Neuronal stem cell (in vitro differentiated cells): ENCODE data around the gene DMGDH.

ENCODE experiments used
- DNase-seq: peaks from one replicate; pipeline ENCODE4 v3.0.0-alpha.2; 2013; ENCODE audit warnings: low spot score
- H2AFZ ChIP-seq: one replicate; pipeline ENCODE4 v1.6.1; 2013; ENCODE audit warnings: mild to moderate bottlenecking, low read length, inconsistent platforms
- H2AK5ac ChIP-seq: 2 replicates; pipeline ENCODE4 v1.6.1; 2013; ENCODE audit warnings: low read depth, mild to moderate bottlenecking, inconsistent platforms, low read length, moderate library complexity, mixed read lengths
- H2BK120ac ChIP-seq: 2 replicates; pipeline ENCODE4 v1.6.1; 2013; ENCODE audit warnings: low read depth, mild to moderate bottlenecking, inconsistent platforms, low read length, moderate library complexity, mixed read lengths
- H2BK12ac ChIP-seq: one replicate; pipeline ENCODE4 v1.6.1; 2013; ENCODE audit warnings: low read length, inconsistent platforms
- H2BK15ac ChIP-seq: 2 replicates; pipeline ENCODE4 v1.6.1; 2013; ENCODE audit warnings: mild to moderate bottlenecking, low read length, inconsistent platforms, mixed read lengths
- H2BK5ac ChIP-seq: one replicate; pipeline ENCODE4 v1.6.1; 2013; ENCODE audit warnings: inconsistent platforms, mild to moderate bottlenecking, low read length, moderate library complexity
- H3K14ac ChIP-seq: one replicate; pipeline ENCODE4 v1.6.1; 2013; ENCODE audit warnings: low read length, inconsistent platforms
- H3K18ac ChIP-seq: 2 replicates; pipeline ENCODE4 v1.6.1; 2013; ENCODE audit warnings: low read length, inconsistent platforms
- H3K23ac ChIP-seq: 2 replicates; pipeline ENCODE4 v1.6.1; 2013; ENCODE audit warnings: low read depth, mild to moderate bottlenecking, mixed read lengths, low read length, inconsistent platforms; ENCODE audit not compliant: poor library complexity
- H3K27ac ChIP-seq: replicated peaks from 3 replicates; pipeline ENCODE4 v1.5.1; 2013; ENCODE audit warnings: low read length, inconsistent platforms
- H3K27me3 ChIP-seq, 3 experiments: 2 replicates each; pipeline ENCODE4 v1.6.1; 2013; ENCODE audit warnings: low read length in 3 of 3, mild to moderate bottlenecking in 2 of 3, inconsistent platforms in 1 of 3, low read depth in 1 of 3, mixed read lengths in 1 of 3, moderate library complexity in 1 of 3; ENCODE audit not compliant: control insufficient read depth in 3 of 3, insufficient read depth in 3 of 3
- H3K36me3 ChIP-seq, 2 donors: replicated peaks in 1 of 2; 2 replicates each; pipeline ENCODE4 v1.6.1; 2013; ENCODE audit warnings: low read length in 2 of 2; ENCODE audit not compliant: control insufficient read depth in 2 of 2, insufficient read depth in 2 of 2
- H3K4ac ChIP-seq: 2 replicates; pipeline ENCODE4 v1.6.1; 2013; ENCODE audit warnings: inconsistent platforms, mild to moderate bottlenecking, low read length, moderate library complexity
- H3K4me1 ChIP-seq, 2 donors: 1 replicate in 1 of 2; 2 replicates in 1 of 2; pipeline ENCODE4 v1.6.1; 2013; ENCODE audit warnings: low read length in 2 of 2, low read depth in 1 of 2; ENCODE audit not compliant: control insufficient read depth in 2 of 2, insufficient read depth in 1 of 2
- H3K4me2 ChIP-seq: one replicate; pipeline ENCODE4 v1.6.1; 2013; ENCODE audit warnings: mild to moderate bottlenecking, low read length, inconsistent platforms; ENCODE audit not compliant: insufficient read depth, poor library complexity, severe bottlenecking
- H3K4me3 ChIP-seq, 2 donors: 2 replicates each; pipeline ENCODE4 v1.5.1; 2013; ENCODE audit warnings: low read length in 2 of 2, mild to moderate bottlenecking in 2 of 2, inconsistent platforms in 1 of 2, moderate library complexity in 1 of 2
- H3K79me1 ChIP-seq: one replicate; pipeline ENCODE4 v1.6.1; 2013; ENCODE audit warnings: low read depth, mild to moderate bottlenecking, inconsistent platforms, low read length, moderate library complexity
- H3K9ac ChIP-seq: one replicate; pipeline ENCODE4 v1.6.1; 2013; ENCODE audit warnings: mild to moderate bottlenecking, low read depth, low read length, inconsistent platforms; ENCODE audit not compliant: poor library complexity
- H3K9me3 ChIP-seq, 2 donors: replicated peaks in 1 of 2; 2 replicates each; pipeline versions ENCODE3 to v1.6.1; 2013; ENCODE audit warnings: low read length in 2 of 2, mild to moderate bottlenecking in 2 of 2, inconsistent platforms in 1 of 2, low read depth in 1 of 2, mixed read lengths in 1 of 2, moderate library complexity in 1 of 2; ENCODE audit not compliant: control insufficient read depth in 2 of 2, insufficient read depth in 1 of 2
- H4K8ac ChIP-seq: one replicate; pipeline ENCODE4 v1.6.1; 2013; ENCODE audit warnings: low read depth, mild to moderate bottlenecking, inconsistent platforms, low read length, moderate library complexity
- H4K91ac ChIP-seq: one replicate; pipeline ENCODE4 v1.6.1; 2013; ENCODE audit warnings: low read length, low read depth, mild to moderate bottlenecking, inconsistent platforms; ENCODE audit not compliant: poor library complexity
- WGBS, 2 donors: extraction: QIAGEN DNeasy Blood & Tissue Kit; methylation state at CpG; one replicate each; pipeline ENCODE4 v1.1.7; 2013; ENCODE audit warnings: missing lambda C conversion rate in 2 of 2, mixed read lengths in 1 of 2; ENCODE audit not compliant: insufficient read length in 2 of 2, insufficient replicate concordance in 1 of 2; ENCODE audit errors: extremely low coverage in 2 of 2; 5-methylcytosine and 5-hydroxymethylcytosine counted together

DMGDH gene

DNA sequence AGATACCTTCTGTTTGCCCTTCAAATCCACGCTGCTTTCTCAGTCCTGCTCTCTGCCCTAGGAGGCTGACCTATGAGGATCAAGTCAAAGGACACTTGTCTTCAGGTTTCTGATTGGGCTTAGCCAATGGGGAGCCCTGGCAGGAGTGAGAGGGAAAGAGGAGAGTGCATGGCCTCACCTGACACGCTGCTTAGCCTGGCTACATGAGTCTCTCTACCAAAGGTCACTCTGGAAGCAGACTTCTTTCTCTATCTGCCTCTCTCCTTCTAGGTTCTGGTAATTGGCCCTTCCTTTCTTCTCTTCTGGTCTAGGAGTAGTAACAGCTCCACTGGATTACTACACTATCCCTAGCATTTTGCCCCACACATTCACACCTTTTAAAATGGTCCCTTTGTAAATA lies 97.5 kb downstream of the DMGDH start:
- Histone ChIP-seq H2AK5ac (no peak overlapping the region), H3K9me3 (no peaks in the 10 kb centered on the region), H2BK15ac (no peak overlapping the region), H3K4ac (no peak overlapping the region), H3K79me1 (no peaks in the 10 kb centered on the region), H3K36me3 (no peaks in the 10 kb centered on the region), H3K14ac (no peak overlapping the region), H2AFZ (no peak overlapping the region), H3K27ac (no peak overlapping the region), H3K4me1 (peaks cover 0 to 8% of the 10 kb centered on the region in 2 donors), H4K8ac (no peak overlapping the region), H3K18ac (no peak overlapping the region), H3K27me3 (no peaks in the 10 kb centered on the region), H2BK120ac (no peak overlapping the region), H3K4me2 (no peak overlapping the region), H2BK5ac (no peak overlapping the region), H3K9ac (no peak overlapping the region), H3K4me3 (no peak overlapping the region), H2BK12ac (no peak overlapping the region), H3K23ac (no peak overlapping the region), H4K91ac (no peak overlapping the region)
- no peak for DNase-seq
- WGBS, 2 donors, result no CpG with 5 or more reads among the region's 2 CpGs

DNA sequence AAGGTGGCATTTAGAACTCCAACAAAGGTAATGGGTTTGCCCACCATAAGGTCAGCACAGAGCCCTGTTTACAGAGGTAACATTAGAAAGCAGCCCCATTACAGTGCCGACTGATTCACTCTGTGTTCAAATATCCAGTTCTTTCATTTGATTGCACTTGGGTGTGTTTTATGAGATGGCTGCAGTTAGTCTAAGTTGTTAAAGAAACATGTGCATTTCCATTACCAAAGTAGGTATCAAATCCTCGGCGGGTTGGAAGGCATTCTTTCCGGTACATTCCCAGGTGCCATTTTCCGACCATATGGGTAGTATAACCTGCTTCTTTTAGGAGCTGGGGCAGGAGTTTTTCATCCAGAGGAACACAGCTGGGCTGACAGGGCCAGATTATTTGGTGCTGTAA lies 100.7 kb downstream of the DMGDH start:
- Histone ChIP-seq H3K4me2 (peak overlapping the region; percentile 11), H2BK15ac (no peak overlapping the region), H2BK12ac (no peak overlapping the region), H4K91ac (no peak overlapping the region), H2BK5ac (no peak overlapping the region), H3K9me3 (no peaks in the 10 kb centered on the region), H3K14ac (no peak overlapping the region), H3K9ac (no peak overlapping the region), H3K23ac (no peak overlapping the region), H3K27me3 (no peaks in the 10 kb centered on the region), H3K4me1 (no peaks in the 10 kb centered on the region), H3K79me1 (no peaks in the 10 kb centered on the region), H3K27ac (no peak overlapping the region), H2AFZ (no peak overlapping the region), H4K8ac (no peak overlapping the region), H3K18ac (no peak overlapping the region), H3K4ac (no peak overlapping the region), H3K4me3 (no peak overlapping the region), H2AK5ac (no peak overlapping the region), H2BK120ac (no peak overlapping the region), H3K36me3 (peaks cover 0 to 5% of the 10 kb centered on the region in 2 donors)
- no peak for DNase-seq
- no CpG with 5 or more reads among the region's 5 CpGs for WGBS, 2 donors

GRCh38 chr5:78964889-78965288 lies 104.6 kb downstream of the DMGDH start:
- Histone ChIP-seq H2BK5ac (no peak overlapping the region), H3K9ac (no peak overlapping the region), H2BK15ac (no peak overlapping the region), H2AFZ (no peak overlapping the region), H2BK12ac (no peak overlapping the region), H3K4me3 (no peak overlapping the region), H3K14ac (no peak overlapping the region), H3K36me3 (peaks cover 0 to 18% of the 10 kb centered on the region in 2 donors), H4K91ac (no peak overlapping the region), H3K18ac (no peak overlapping the region), H3K27me3 (no peaks in the 10 kb centered on the region), H3K9me3 (no peaks in the 10 kb centered on the region), H3K79me1 (no peaks in the 10 kb centered on the region), H3K4me2 (no peak overlapping the region), H3K23ac (no peak overlapping the region), H3K4ac (no peak overlapping the region), H2BK120ac (no peak overlapping the region), H3K4me1 (no peaks in the 10 kb centered on the region), H2AK5ac (no peak overlapping the region), H3K27ac (no peak overlapping the region), H4K8ac (no peak overlapping the region)
- peak; percentile 21 for DNase-seq
- WGBS, 2 donors, result no CpG with 5 or more reads among the region's 2 CpGs

DNA sequence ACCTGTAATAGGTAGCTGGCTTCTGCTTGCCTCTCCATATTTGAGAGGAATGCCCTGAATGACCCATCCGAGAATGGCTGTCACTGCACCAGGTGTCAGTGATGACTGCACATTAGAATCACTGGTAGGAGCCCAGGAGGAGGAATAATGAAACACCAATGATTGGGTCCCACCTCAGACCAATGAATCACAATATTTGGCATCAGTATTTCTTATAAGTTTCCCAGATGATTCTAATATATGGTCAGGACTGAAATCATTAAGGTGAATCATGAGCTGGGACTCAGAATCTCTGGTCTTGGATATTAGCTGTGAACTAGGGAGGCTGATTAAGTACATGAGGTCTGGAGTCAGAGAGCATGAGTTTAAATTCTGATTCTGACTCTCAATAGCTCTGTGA lies 107.7 kb downstream of the DMGDH start:
- Histone ChIP-seq H3K18ac (no peak overlapping the region), H4K8ac (no peak overlapping the region), H2AFZ (no peak overlapping the region), H3K4me3 (no peak overlapping the region), H3K79me1 (no peaks in the 10 kb centered on the region), H3K4me1 (peaks cover 0 to 4% of the 10 kb centered on the region in 2 donors), H3K23ac (no peak overlapping the region), H2BK12ac (no peak overlapping the region), H3K27me3 (no peaks in the 10 kb centered on the region), H2BK5ac (no peak overlapping the region), H2BK15ac (no peak overlapping the region), H3K9ac (no peak overlapping the region), H2AK5ac (no peak overlapping the region), H3K4me2 (no peak overlapping the region), H3K9me3 (no peaks in the 10 kb centered on the region), H3K14ac (no peak overlapping the region), H3K4ac (no peak overlapping the region), H2BK120ac (no peak overlapping the region), H4K91ac (no peak overlapping the region), H3K36me3 (peaks cover 0 to 18% of the 10 kb centered on the region in 2 donors), H3K27ac (no peak overlapping the region)
- no peak for DNase-seq
- no CpG with 5 or more reads among the region's 1 CpG for WGBS, 2 donors
